OCI-LY1 (cell line): ENCODE data around the gene FAM151A.

ENCODE experiments used
- H2AFZ ChIP-seq: fragments of 200-600 bp; sonication (generic), shearing (Covaris generic); 2 replicates; pipeline ENCODE4 v1.6.0; 2014; ENCODE audit warnings: antibody characterized with exemption, mild to moderate bottlenecking, low read length
- H3F3A ChIP-seq: fragments of 200-600 bp; sonication (generic), shearing (Covaris generic); 2 replicates; pipeline ENCODE4 v1.6.0; 2014; ENCODE audit warnings: mild to moderate bottlenecking, antibody characterized with exemption, low read length, moderate library complexity; ENCODE audit not compliant: insufficient read depth
- H3K27ac ChIP-seq: fragments of 200-600 bp; sonication (generic); 2 replicates; pipeline ENCODE4 v1.5.1; 2014; ENCODE audit warnings: low read length, mixed run types, mild to moderate bottlenecking, low read depth; ENCODE audit not compliant: poor library complexity, severe bottlenecking
- H3K27me3 ChIP-seq: fragments of 200-600 bp; sonication (generic); 2 replicates; pipeline ENCODE4 v1.6.0; 2014; ENCODE audit warnings: antibody characterized with exemption, mild to moderate bottlenecking, low read length, moderate library complexity; ENCODE audit not compliant: insufficient read depth
- H3K36me3 ChIP-seq: fragments of 200-600 bp; sonication (generic); 2 replicates; pipeline ENCODE4 v1.6.1; 2014; ENCODE audit warnings: mild to moderate bottlenecking, antibody characterized with exemption, low read length, moderate library complexity, mixed read lengths; ENCODE audit not compliant: insufficient read depth
- H3K4me1 ChIP-seq: fragments of 200-600 bp; sonication (generic); 2 replicates; pipeline ENCODE4 v1.5.1; 2014; ENCODE audit warnings: mild to moderate bottlenecking, low read length, moderate library complexity; ENCODE audit not compliant: insufficient read depth, severe bottlenecking
- H3K4me2 ChIP-seq: fragments of 200-600 bp; sonication (generic), shearing (Covaris generic); 2 replicates; pipeline ENCODE4 v1.6.1; 2014; ENCODE audit warnings: low read length
- H3K4me3 ChIP-seq: fragments of 200-600 bp; sonication (generic); 2 replicates; pipeline ENCODE4 v1.5.1; 2014; ENCODE audit warnings: low read length, low read depth, mild to moderate bottlenecking, mixed read lengths; ENCODE audit not compliant: poor library complexity, severe bottlenecking
- H3K79me2 ChIP-seq: fragments of 200-600 bp; shearing (Covaris generic); 2 replicates; pipeline ENCODE4 v1.6.1; 2016; ENCODE audit warnings: mixed run types, low read length, mixed read lengths; ENCODE audit not compliant: insufficient read depth
- H3K9ac ChIP-seq: fragments of 200-600 bp; sonication (generic), shearing (Covaris generic); 2 replicates; pipeline ENCODE4 v1.6.1; 2014; ENCODE audit warnings: mild to moderate bottlenecking, low read length, mixed read lengths
- H3K9me2 ChIP-seq: fragments of 200-600 bp; sonication (generic), shearing (Covaris generic); 2 replicates; pipeline ENCODE4 v1.6.1; 2014; ENCODE audit warnings: low read depth, mild to moderate bottlenecking, low read length, mixed read lengths
- H3K9me3 ChIP-seq: fragments of 200-600 bp; shearing (Covaris generic); 2 replicates; pipeline ENCODE4 v1.6.1; 2014; ENCODE audit warnings: low read length, mixed read lengths
- H4K20me1 ChIP-seq: fragments of 200-600 bp; sonication (generic), shearing (Covaris generic); 2 replicates; pipeline ENCODE4 v1.6.0; 2016; ENCODE audit warnings: mild to moderate bottlenecking, low read length; ENCODE audit not compliant: insufficient read depth
- CTCF ChIP-seq: fragments of 200-600 bp; sonication (generic), shearing (Covaris generic); IDR thresholded peaks from 2 replicates; pipeline ENCODE4 v1.5.1; 2017; ENCODE audit warnings: mild to moderate bottlenecking, antibody characterized with exemption, low read length, moderate library complexity, mixed read lengths
- EZH2 ChIP-seq: fragments of 200-600 bp; sonication (generic), shearing (Covaris generic); IDR thresholded peaks from 2 replicates; pipeline ENCODE4 v1.8.0; 2017; ENCODE audit warnings: borderline replicate concordance, mixed run types, mild to moderate bottlenecking, antibody characterized with exemption, low read length, moderate library complexity, mixed read lengths

The FAM151A gene

DNA sequence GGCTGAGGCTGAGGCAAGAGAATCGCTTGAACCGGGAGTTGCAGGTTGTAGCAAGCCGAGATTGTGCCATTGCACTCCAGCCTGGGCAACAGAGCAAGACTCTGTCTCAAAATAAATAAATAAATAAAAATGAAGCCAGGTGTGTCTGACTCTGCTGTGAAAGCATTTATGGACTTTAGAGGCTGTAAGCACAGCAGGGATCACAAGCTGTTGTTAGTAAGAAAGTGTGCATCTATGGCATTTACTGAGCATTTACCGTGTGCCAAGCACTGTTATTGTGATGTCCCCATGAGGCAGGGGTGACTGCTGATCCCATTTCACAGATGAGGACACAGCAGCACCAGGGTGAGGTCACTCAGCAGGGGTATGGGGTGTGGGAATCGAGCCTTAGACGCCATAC, 20.1 kb downstream of the FAM151A start:
- no peaks in the 10 kb centered on the region for H3K79me2 ChIP-seq
- no peak overlapping the region for H3K4me2 ChIP-seq
- no peaks in the 10 kb centered on the region for H4K20me1 ChIP-seq
- no peaks in the 10 kb centered on the region for H3K9me2 ChIP-seq
- H3K27me3 ChIP-seq: 0 out of 2 replicates have a peak, but pooled peaks cover 3% of the 10 kb centered on the region
- no peak for TF ChIP-seq EZH2
- no peak for TF ChIP-seq CTCF
- H3F3A ChIP-seq: no peaks in the 10 kb centered on the region
- H3K9ac ChIP-seq: no peak overlapping the region
- no peaks in the 10 kb centered on the region for H3K36me3 ChIP-seq
- H3K4me3 ChIP-seq: no peak overlapping the region
- H2AFZ ChIP-seq: no peak overlapping the region
- H3K9me3 ChIP-seq: no peaks in the 10 kb centered on the region
- H3K27ac ChIP-seq: no peak overlapping the region
- no peaks in the 10 kb centered on the region for H3K4me1 ChIP-seq

DNA sequence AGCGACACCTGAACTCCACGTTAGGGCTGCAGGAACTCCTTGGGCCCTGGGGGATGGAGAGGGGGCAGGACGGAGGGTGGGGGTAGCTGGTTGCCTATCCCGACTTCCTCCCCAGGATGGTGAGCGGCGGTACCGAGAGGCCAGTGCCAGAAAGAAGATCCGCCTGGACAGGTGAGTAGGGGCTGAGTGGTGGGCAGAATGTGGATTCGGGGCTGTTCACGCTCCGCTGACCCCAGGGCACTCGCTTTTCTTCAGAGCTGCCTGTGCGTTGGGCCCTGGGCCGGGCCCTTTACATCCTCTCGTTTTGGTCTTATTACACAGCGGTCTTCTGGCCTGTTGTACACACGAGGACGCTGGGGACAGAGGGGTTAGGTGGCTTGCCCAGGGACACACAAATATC, 20.8 kb downstream of the FAM151A start:
- Histone ChIP-seq H3K27ac (no peak overlapping the region), H3K9me2 (no peaks in the 10 kb centered on the region), H3K9ac (no peak overlapping the region), H3K4me2 (no peak overlapping the region), H3K27me3 (0 out of 2 replicates have a peak, but pooled peaks cover 3% of the 10 kb centered on the region), H3K4me1 (no peaks in the 10 kb centered on the region), H2AFZ (no peak overlapping the region), H4K20me1 (no peaks in the 10 kb centered on the region), H3K36me3 (no peaks in the 10 kb centered on the region), H3K4me3 (no peak overlapping the region), H3K9me3 (no peaks in the 10 kb centered on the region), H3F3A (no peaks in the 10 kb centered on the region), H3K79me2 (no peaks in the 10 kb centered on the region)
- TF ChIP-seq CTCF: no peak
- TF ChIP-seq EZH2: no peak

DNA sequence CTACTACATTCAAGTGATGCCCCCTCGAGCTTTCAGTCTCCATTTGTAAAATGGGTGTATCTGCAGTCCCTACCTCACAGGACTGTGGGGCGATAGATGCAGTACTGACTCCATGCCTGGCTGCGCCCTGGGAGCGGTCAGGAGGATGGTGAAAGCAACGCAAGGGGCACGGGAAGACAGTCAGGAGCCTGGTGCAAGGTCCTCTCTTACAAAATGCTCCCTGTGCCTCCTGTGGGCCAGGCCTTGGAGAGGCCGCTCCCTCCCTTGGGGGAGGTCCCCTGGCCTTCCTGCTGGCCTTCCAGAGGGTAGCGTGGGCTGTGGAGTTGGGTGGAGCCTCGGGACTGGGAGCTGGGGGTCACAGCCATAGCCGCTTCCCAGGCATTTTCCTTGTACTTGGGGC, 21.6 kb downstream of the FAM151A start:
- H3K9me2 ChIP-seq: no peaks in the 10 kb centered on the region
- H3K27me3 ChIP-seq: 0 out of 2 replicates have a peak, but pooled peaks cover 3% of the 10 kb centered on the region
- H3K4me1 ChIP-seq: no peaks in the 10 kb centered on the region
- TF ChIP-seq EZH2 (no peak), CTCF (no peak)
- H4K20me1 ChIP-seq: no peaks in the 10 kb centered on the region
- no peaks in the 10 kb centered on the region for H3K36me3 ChIP-seq
- no peak overlapping the region for H3K9ac ChIP-seq
- no peak overlapping the region for H3K27ac ChIP-seq
- H3K9me3 ChIP-seq: no peaks in the 10 kb centered on the region
- H2AFZ ChIP-seq: no peak overlapping the region
- no peaks in the 10 kb centered on the region for H3K79me2 ChIP-seq
- no peak overlapping the region for H3K4me3 ChIP-seq
- no peaks in the 10 kb centered on the region for H3F3A ChIP-seq
- no peak overlapping the region for H3K4me2 ChIP-seq
